SH-SY5Y (cell line): Measurements from ENCODE around the gene TNS3.

Experiments
- GATA2 ChIP-seq: IDR thresholded peaks from 2 replicates; pipeline ENCODE4 v1.6.1; 2011; ENCODE audit warnings: mild to moderate bottlenecking, low read depth, low read length
- GATA3 ChIP-seq: IDR thresholded peaks from 2 replicates; pipeline ENCODE4 v1.6.1; 2011; ENCODE audit warnings: low read depth, mild to moderate bottlenecking, low read length, moderate library complexity

DNA sequence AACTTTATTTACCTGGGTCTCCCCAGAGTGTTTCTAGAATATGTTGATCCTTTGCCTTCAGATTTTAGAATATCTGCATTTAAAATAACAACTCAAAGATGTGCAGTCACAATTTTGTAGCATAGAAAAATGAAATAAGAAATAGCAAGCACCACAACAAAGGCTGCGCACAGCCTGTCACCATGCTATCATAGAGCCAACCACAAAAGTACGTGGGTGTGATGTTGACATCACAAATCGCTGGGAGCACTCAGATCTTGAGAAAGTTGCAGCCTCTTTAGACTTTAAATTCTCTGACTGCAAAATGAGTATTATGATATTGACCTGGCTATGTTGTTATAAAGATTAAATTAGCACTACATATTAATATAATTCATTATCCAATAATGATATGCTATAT is 177.9 kb downstream of the TNS3 start:
- TF ChIP-seq GATA2 (no peak), GATA3 (no peak)
